HG02884 (cell line): ENCODE data around the gene SPATA13.

ENCODE experiments used
- ATAC-seq: cut with Tn5 transposase; IDR thresholded peaks from one replicate; pipeline ENCODE4 v1.9.1; 2021; ENCODE audit warnings: mild to moderate bottlenecking, moderate library complexity; ENCODE audit not compliant: unreplicated experiment

The SPATA13 gene

DNA sequence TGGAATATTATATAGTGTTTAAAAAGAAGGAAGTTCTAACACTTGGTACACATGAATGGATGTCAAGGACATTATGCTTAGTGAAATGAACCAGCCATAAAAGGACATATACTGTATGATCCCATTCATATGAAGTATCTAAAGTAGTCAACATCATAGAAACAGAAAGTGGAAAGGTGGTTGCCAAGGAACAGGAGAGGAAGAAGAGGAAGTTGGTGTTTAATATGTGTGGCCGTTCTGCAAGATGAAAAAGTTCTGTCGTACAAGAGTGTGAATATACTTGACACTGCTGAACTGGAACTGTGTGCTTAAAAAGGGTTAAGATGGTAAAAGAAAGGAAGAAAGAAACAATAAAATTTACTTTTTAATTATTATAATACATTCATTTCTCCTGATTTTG is 115.8 kb downstream of the SPATA13 start:
- no peak for ATAC-seq

DNA sequence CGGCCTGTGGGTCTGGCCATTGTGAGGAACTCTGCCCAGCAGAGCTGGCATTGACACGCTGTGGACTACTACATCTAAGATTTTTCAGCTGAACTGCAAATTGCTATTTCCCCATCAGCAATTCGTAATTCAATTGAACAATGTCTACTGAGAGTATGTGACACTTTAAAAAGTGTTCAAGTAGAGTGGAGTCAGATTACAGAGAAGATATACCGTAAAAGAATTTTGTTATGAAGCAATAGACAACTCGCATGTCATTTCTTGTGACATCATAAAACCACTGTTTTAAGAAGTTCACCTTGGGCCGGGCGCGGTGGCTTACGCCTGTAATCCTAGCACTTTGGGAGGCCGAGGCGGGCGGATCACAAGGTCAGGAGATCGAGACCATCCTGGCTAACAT is 116.3 kb downstream of the SPATA13 start:
- ATAC-seq: no peak

DNA sequence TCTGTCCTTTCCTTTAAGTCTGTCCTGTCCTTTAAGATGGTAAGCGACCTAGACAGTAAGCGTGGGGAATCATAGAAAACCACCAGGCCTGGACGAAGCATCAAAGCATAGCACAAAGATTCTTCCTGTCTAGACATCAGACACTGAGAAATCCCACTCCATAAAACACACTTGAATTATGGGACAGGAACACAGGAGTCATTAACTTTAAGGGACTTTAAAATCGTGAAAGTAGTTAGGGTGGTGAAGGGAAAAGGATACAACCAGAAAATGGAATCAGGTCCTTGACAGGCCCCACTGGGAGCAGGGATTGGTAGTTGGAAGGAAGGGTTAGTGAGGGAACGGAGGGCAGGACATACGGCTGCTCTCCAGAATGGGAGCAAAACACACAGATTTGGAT is 117.2 kb downstream of the SPATA13 start:
- no peak for ATAC-seq

- no peak for ATAC-seq
Observed at GRCh38 chr13:24279327-24280110, 119.0 kb downstream of the SPATA13 start.

DNA sequence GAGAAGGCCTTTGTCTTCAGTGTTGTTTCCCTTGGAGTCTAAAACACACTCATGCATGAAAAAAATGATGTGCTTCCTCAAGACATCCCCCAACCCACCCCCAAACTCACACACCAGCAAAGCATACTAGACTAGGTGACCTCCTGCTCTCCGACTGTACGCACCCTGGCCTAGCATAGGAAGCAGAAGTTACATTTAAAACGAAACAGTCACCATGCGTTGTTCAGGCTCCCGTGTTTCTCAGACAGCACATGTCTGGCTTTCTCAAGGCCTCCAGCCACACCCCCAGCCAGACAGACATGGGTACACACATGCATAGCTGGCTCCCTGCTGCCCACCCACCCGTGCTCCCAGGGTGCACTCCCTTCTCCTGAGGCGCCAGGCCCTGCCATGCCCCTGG is 120.2 kb downstream of the SPATA13 start:
- ATAC-seq: peak; percentile 71

DNA sequence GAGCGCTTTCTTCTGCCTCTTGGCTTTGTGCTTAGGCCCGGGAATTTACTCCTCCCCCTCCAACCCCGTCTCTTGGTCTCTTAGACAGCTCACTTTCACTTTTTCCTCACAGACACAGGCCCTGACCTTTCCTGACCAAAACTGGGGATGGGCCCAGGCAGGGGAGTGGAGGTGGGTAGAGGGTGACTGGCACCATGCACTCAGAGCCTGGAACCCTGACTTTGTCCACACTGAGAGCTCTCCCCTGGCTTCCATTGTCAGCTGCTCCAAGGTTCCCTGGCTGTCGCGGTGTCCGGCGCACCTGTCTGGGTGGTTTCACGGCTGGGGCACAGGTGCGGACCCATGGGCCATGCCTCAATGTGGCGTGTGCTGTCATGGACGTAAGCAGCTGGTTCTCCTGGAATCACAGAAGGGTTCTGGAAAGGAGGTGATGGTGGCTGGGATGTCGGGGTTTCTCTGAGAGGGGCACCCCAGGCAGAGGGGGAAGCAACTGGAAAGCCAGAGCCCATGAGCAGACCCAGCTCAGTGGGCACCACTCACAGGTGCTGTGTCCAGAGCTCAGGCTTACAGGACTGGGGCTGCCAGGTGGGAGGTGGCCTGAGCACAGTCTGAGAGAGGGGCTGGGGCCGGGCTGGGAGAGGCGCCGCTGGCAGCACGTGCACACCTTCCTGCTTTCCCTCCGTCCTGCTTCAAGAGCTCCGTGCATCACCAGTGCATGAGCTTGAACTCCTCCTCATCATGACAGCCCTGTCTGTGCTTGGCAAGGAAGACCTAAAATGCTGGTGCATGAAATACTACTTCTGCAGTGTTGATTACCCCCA is 120.9 kb downstream of the SPATA13 start:
- ATAC-seq: no peak

- no peak for ATAC-seq
Observed at GRCh38 chr13:24282256-24282655, 121.7 kb downstream of the SPATA13 start.

DNA sequence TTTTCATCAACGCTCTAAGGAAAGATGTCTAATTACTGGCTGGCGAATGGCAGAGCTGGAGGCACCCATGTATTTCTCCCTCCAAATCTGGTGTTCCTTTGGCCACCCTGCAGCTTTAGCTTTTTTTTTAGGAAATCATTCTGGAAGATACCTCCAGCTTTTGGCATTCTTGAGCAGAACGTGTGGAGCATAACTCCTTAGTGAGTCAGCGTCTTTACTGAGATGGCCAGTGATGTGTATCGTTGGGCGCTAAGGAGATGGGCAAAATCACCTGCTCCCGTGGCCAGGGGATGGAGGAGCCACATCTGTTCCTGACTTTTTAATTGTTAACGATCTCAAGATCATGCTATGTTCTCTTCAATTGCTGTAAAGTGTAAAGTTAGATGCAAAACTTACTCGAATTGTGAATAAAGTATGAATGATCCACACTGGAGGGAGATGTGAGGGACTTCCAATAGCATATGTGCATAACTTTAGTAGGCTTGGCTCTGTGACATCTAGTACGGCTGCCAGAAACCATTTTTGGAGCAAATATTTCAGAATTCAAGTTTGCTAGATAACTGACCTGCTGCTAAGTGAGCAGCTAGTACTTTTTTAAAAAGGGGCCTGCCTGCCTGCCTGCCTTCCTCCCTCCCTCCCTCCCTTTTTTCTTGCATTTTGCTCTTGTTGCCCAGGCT is 124.5 kb downstream of the SPATA13 start:
- no peak for ATAC-seq

GRCh38 chr13:24286624-24287023 is 126.1 kb downstream of the SPATA13 start:
- ATAC-seq: no peak

GRCh38 chr13:24287748-24288287 is 127.3 kb downstream of the SPATA13 start:
- no peak for ATAC-seq

DNA sequence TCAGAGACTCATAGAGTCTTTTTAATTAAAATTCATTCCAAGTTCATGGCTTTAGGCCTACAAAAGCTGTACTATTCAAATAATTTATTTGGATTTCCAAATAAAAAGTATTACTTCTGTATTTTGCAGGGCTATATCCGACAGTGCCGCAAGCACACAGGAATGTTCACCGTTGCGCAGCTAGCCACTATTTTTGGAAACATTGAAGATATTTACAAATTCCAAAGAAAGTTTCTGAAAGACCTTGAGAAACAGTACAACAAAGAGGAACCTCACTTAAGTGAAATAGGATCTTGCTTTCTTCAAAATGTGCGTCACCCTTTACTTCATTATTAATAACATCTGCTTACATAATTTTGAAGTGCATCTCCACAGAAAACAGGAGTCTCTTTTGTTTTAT is 128.3 kb downstream of the SPATA13 start:
- ATAC-seq: no peak

DNA sequence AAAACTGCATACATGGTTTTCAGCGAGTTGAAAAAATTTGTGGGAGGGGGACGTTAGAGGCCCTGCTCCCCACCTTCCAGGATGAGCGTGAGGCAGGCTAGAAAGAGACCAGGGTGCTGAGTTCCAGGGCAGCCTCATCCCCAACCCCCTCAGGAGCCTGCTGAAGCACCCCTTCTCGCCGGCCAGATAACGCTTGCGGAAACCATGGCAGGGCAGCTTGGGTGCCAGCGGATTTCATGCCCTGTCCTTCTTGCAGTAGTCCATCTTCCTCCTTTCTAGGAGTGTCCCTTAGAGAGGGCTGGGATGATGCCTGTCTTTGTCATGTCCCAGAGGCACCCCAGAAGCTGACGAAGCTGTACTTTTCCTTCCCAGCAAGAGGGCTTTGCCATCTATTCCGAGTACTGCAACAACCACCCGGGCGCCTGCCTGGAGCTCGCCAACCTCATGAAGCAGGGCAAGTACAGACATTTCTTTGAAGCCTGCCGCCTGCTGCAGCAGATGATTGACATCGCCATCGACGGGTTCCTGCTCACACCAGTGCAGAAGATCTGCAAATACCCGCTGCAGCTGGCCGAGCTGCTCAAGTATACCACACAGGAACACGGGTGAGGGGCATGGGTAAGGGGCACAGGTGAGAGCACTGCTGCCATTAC is 129.9 kb downstream of the SPATA13 start:
- no peak for ATAC-seq

DNA sequence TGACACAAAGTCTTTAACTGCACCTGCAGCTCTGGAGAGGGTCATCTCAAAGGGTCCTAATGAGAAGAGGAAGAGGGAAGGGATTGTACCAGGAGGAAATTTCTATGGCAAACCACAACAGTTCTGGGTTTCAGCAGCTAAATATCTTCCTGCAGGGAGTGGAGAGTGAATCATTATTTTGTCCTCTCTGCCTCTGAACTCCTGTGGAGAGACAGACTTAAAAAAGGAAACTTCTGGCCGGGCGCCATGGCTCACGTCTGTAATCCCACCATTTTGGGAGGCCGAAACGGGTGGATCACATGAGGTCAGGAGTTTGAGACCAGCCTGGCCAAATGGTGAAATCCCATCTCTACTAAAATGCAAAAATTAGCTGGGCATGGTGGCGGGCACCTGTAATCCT is 132.0 kb downstream of the SPATA13 start:
- no peak for ATAC-seq

GRCh38 chr13:24293746-24294145 is 133.2 kb downstream of the SPATA13 start:
- no peak for ATAC-seq

GRCh38 chr13:24299488-24300114 is 139.1 kb downstream of the SPATA13 start:
- ATAC-seq: no peak

- ATAC-seq: no peak
Observed at GRCh38 chr13:24301434-24301833, 140.9 kb downstream of the SPATA13 start.

- ATAC-seq: no peak
Observed at GRCh38 chr13:24301911-24302310, 141.4 kb downstream of the SPATA13 start.

DNA sequence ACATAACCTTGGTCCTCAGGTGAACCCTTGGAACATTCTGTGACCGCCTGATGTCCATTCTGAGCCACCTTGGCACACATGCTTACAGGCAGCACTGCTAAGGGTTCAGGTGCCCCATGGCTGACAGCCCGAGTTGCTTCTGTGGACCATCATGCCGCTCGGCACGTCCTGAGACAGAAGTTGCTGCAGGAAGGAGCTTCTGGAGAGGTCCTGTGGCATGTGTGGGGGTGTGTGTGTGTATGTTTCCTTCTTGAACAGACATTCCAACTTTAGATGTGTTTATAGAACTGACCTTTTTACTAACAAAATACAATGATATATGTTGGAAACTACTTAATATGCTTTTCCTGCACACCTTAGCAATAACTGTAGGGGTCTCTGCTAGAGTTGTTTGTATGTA is 144.1 kb downstream of the SPATA13 start:
- no peak for ATAC-seq

DNA sequence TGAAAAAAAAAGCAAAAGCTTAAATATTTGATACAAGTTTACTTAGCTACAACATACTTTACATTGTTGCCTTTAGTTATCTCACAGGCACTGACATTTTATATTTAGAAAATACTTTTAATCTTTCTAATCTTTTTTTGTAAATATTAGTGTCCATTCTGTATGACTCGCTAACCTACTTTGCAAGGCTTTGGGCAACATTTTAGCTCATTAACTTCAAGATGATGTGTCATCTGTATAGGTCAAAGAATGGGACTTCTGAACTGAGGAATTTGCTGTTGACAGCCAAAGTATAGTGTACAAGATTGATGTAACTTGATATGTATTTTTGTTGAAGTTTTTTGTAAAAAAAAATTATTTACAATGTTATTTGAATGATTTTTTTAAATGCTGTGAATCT is 146.1 kb downstream of the SPATA13 start:
- no peak for ATAC-seq
